IPS-15b (cell line): ENCODE results near the gene RAB3B.
"Not testable (repeated sequence)": the region's sequence is repeated elsewhere in the genome, so short reads cannot be mapped to it uniquely, and the experiment has no call there.

ENCODE experiments used
- H3K27me3 ChIP-seq: one replicate; pipeline ENCODE4 v1.6.1; 2013; ENCODE audit warnings: low read length; ENCODE audit not compliant: control insufficient read depth, insufficient read depth
- H3K36me3 ChIP-seq: one replicate; pipeline ENCODE4 v1.6.1; 2013; ENCODE audit warnings: low read length; ENCODE audit not compliant: control insufficient read depth, insufficient read depth
- H3K4me1 ChIP-seq: one replicate; pipeline ENCODE4 v1.6.1; 2013; ENCODE audit warnings: mild to moderate bottlenecking, low read length; ENCODE audit not compliant: control insufficient read depth, insufficient read depth
- H3K4me3 ChIP-seq: one replicate; pipeline ENCODE4 v1.5.1; 2013; ENCODE audit warnings: low read depth, low read length
- H3K9ac ChIP-seq: one replicate; pipeline ENCODE4 v1.6.1; 2013; ENCODE audit warnings: low read depth, mild to moderate bottlenecking, low read length
- H3K9me3 ChIP-seq: one replicate; pipeline ENCODE4 v1.6.1; 2013; ENCODE audit warnings: mild to moderate bottlenecking, low read length; ENCODE audit not compliant: control insufficient read depth, insufficient read depth

The RAB3B gene

DNA sequence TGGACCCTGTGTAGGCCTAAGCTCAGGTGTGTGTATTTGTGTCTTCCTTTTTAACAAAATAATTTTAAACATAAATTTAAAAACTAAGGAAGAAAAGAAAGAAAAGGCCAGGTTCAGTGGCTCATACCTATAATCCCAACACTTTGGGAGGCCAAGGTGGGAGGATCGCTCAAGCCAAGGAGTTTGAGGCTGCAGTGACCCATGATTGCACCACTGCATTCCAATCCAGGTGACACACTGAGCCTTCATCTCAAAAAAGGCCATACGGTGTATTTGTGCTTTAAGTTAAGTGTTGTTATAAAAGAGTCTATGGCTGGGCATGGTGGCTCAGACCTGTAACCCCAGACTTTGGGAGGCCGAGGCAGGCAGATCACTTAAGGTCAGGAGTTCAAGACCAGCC lies 8.3 kb downstream of the RAB3B start:
- Histone ChIP-seq H3K36me3 (peaks cover 4% of the 10 kb centered on the region), H3K4me1 (peaks cover 2% of the 10 kb centered on the region), H3K27me3 (no peaks in the 10 kb centered on the region), H3K9ac (no peak overlapping the region), H3K9me3 (no peaks in the 10 kb centered on the region), H3K4me3 (no peak overlapping the region)

DNA sequence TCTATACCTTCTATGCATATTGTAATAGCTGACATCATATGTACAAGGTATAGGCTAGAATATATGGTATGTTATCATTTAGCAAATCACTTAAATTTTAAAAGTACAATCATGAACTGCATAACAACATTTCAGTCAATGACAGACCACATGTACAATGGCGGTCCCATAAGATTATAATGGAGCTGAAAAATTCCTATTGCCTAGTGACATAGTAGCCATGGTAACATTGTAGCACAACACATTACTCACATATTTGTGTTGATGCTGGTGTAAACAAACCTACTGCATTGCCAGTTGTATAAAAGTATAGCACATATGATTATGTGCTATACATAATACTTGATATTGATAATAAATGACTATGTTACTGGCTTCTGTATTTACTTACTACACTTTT lies 8.9 kb downstream of the RAB3B start:
- no peaks in the 10 kb centered on the region for H3K27me3 ChIP-seq
- H3K36me3 ChIP-seq = peaks cover 7% of the 10 kb centered on the region
- H3K9ac ChIP-seq = no peak overlapping the region
- no peak overlapping the region for H3K4me3 ChIP-seq
- H3K9me3 ChIP-seq = no peaks in the 10 kb centered on the region
- no peaks in the 10 kb centered on the region for H3K4me1 ChIP-seq

DNA sequence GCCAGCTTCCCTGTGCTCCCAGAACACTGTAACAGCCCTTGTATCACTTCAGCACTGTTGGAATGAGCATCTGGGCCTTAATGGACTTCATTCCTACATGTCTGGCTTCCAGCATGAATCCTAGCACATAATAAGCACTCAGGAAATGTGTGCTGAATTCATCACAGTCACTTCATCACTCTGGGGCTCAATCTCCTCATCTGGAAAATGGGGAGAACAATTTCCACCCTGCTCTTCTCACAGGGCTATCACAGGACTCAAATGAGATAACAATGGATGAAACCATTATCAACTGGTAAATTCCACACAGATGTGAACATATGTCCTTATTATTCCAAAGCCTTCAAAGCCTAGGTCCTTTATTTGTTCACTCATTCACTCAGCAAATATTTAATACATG lies 12.4 kb downstream of the RAB3B start:
- Histone ChIP-seq H3K4me3 (no peak overlapping the region), H3K9ac (no peak overlapping the region), H3K9me3 (no peaks in the 10 kb centered on the region), H3K27me3 (no peaks in the 10 kb centered on the region), H3K36me3 (peaks cover 11% of the 10 kb centered on the region), H3K4me1 (no peaks in the 10 kb centered on the region)

DNA sequence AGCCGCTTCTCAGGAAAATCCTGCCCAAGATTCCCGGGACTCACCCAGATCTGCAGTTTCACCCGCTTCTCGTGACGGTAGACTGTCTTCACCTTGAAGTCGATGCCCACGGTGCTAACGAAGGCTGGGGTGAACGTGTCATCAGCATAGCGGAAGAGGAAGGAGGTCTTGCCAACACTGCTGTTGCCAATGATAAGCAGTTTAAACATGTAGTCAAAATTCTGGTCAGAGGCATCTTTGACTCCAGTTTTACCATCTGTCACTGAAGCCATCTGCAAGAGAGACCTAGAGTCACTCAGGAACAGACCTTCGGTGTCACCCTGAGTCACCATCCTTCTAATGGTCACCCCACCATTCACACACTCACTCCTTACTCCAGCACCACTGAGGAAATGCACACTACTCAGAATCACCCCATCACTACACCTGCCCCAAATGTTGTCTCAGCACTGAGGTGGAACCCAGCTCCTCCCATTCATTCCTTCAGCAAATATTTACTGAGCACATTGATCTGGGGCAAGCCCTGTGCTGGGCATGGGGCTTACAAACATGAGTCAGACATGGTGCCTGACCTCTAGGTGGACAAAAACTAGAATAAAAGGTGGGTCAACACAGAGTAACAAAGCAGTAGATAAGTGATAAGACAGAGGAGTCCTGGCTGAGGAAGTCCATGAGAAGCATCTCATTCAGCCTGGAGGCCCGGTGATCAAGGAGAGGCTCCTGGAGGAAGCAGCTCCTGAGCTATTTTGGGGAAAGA lies 13.5 kb downstream of the RAB3B start:
- H3K4me1 ChIP-seq = no peaks in the 10 kb centered on the region
- peaks cover 11% of the 10 kb centered on the region for H3K36me3 ChIP-seq
- H3K9me3 ChIP-seq = no peaks in the 10 kb centered on the region
- H3K27me3 ChIP-seq = no peaks in the 10 kb centered on the region
- no peak overlapping the region for H3K9ac ChIP-seq
- no peak overlapping the region for H3K4me3 ChIP-seq

DNA sequence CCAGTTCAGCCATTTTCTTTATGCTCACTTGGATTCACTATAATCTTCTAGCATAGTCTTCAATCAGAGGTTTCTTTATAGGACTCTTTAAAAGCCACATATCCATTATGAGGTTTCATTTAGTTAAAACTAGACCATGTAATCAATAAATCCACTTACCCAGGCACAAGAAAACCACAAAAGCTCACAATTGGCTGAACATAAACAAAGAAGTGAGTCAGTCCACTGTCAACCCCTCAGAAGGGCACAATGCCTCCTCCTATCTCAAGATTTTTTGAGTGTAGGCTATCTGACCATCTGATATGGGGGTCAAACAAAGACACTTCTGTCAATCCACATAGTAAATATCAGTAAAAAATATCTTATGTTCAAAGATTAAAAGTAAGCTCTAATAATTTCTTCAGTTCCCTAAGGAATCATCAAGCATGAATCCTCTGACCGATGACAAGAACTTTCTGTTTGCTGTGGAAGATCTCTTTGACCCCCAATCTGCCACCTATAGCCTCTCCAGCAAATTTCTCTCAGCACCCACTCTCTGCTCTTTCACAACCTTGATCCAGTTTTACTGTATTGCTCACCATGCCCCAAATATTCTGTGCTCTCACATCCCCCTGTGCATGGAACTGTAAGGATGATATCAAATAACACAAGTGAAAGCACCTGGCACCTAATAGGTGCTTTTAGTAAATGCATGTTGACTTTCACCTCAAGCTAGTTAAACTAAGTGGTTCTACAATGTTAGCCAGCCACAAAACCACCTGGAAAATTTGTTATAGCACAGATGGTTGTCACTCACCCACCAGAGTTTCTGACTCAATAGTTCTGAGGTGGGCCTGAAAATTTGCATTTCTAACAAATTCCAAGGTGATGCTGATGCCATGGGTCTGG lies 16.7 kb downstream of the RAB3B start:
- no peak overlapping the region for H3K9ac ChIP-seq
- no peak overlapping the region for H3K4me3 ChIP-seq
- peaks cover 15% of the 10 kb centered on the region for H3K36me3 ChIP-seq
- H3K4me1 ChIP-seq = no peaks in the 10 kb centered on the region
- H3K27me3 ChIP-seq = no peaks in the 10 kb centered on the region
- no peaks in the 10 kb centered on the region for H3K9me3 ChIP-seq

DNA sequence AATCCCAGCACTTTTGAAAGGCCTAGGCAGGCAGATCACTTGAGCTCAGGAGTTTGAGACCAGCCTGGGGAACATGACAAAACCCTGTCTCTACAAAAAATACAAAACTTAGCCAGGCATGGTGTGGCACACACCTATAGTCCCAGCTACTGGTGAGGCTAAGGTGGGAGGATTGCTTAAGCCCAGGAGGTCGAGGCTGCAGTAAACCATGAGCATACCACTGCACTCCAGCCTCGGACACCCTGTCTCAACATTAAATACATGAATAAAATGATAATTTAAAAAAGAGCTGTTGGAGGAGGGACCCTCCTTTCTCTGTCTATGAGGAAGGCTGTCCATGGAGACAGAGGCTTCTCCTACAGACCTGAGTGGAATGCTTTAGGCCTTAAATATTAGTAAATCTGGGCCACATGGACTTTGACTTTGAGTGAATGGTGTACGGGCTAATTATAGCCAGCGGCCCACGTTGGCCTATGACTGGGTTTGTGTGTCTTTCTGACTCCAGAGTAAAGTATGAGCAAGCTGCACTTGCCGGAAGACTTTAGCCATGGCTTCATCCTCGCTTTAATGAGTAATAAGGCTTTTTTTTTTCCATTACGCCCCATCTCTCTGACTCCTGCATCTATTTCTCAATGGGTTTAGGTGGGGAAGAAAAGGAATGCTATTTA lies 21.3 kb downstream of the RAB3B start:
- Histone ChIP-seq H3K9ac (no peak overlapping the region), H3K4me1 (peaks cover 4% of the 10 kb centered on the region), H3K4me3 (no peak overlapping the region), H3K27me3 (no peaks in the 10 kb centered on the region), H3K9me3 (no peaks in the 10 kb centered on the region), H3K36me3 (peaks cover 4% of the 10 kb centered on the region)

DNA sequence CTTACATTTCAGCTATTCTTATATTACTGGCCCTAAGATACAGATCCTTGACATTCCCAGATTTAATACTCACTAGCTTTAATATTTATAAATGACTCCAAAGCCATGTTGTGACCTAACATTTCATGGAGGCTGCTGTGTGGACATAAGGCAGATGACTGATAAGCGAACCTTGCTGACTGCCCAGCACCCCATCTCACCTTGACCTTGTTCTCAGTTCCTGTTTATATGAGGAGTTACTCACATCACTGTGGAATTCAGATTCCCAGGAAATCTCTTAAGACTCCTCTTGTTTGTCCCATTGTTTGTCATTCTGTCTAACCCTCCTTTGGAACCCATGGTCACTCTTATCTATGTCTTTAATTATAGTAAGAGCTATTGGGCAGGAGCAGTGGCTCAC lies 21.9 kb downstream of the RAB3B start:
- peaks cover 4% of the 10 kb centered on the region for H3K36me3 ChIP-seq
- peaks cover 10% of the 10 kb centered on the region for H3K4me1 ChIP-seq
- H3K27me3 ChIP-seq = no peaks in the 10 kb centered on the region
- H3K9ac ChIP-seq = no peak overlapping the region
- no peak overlapping the region for H3K4me3 ChIP-seq
- no peaks in the 10 kb centered on the region for H3K9me3 ChIP-seq

DNA sequence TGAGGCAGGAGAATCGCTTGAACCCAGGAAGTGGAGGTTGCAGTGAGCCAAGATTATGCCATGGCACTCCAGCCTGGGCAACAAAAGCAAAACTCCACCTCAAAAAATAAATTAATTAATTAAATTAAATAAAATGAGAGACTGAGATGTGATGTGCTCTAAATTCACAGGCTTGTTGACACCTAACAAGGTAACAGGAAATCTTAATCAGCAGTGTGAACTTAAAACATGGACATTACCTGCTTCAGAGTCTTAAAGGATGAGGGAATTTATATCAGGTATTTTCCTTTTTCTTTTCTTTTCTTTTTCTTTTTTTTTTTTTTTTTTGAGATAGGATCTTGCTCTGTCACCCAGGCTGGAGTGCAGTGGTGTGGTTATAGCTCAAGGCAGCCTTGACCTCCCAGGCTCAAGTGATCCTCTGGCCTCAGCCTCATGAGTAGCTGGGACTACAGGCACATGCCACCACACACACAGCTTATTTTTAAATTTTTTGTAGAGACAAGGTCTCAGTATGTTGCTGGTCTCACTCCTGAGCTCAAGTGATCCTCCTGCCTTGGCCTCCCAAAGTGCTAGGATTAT lies 23.2 kb downstream of the RAB3B start:
- not testable (repeated sequence) for H3K9ac ChIP-seq, H3K27me3 ChIP-seq, H3K4me3 ChIP-seq, H3K9me3 ChIP-seq, H3K36me3 ChIP-seq
- H3K4me1 ChIP-seq = peaks cover 12% of the 10 kb centered on the region

DNA sequence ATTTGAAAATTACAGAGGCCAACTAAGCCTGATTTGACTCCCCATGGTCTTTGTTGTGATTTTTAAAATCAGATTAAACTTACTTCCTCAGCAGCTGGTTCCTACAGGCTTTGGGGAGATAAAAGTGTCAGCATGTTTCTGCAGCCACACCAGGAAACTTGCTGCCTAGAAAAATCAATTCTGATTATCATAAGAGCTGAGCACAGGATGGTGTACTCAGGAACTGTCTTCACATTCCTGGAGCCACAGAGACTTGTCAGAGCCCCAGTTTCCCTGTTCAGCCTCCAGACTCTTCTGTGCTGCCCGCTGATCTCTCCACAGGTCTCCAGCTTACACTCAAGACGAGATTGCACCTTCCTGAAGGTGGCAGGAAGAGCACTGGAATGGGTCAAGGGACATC lies 23.9 kb downstream of the RAB3B start:
- peaks cover 12% of the 10 kb centered on the region for H3K4me1 ChIP-seq
- no peaks in the 10 kb centered on the region for H3K9me3 ChIP-seq
- no peak overlapping the region for H3K9ac ChIP-seq
- H3K27me3 ChIP-seq = no peaks in the 10 kb centered on the region
- no peak overlapping the region for H3K4me3 ChIP-seq
- peaks cover under 1% of the 10 kb centered on the region for H3K36me3 ChIP-seq

DNA sequence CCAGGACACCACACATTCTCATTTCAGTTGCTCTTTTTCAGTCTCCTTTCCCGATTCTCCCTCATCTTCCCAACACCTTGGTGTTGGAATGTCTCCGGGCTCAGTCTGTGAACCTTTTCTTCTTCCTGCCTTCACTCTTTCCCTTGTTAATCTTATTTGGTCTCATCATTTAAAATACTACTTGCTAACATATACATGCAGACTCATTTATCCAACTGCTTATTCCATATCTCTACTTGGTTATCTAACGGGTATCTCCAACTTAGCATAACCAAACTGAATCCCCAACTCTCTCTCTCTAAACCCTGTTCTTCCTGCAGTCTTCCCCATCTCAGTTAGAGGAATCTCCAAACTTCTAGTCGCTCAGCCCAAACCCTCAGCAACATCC lies 26.2 kb downstream of the RAB3B start:
- Histone ChIP-seq H3K4me3 (no peak overlapping the region), H3K27me3 (no peaks in the 10 kb centered on the region), H3K4me1 (peaks cover 12% of the 10 kb centered on the region), H3K36me3 (peaks cover 4% of the 10 kb centered on the region), H3K9me3 (no peaks in the 10 kb centered on the region), H3K9ac (no peak overlapping the region)

DNA sequence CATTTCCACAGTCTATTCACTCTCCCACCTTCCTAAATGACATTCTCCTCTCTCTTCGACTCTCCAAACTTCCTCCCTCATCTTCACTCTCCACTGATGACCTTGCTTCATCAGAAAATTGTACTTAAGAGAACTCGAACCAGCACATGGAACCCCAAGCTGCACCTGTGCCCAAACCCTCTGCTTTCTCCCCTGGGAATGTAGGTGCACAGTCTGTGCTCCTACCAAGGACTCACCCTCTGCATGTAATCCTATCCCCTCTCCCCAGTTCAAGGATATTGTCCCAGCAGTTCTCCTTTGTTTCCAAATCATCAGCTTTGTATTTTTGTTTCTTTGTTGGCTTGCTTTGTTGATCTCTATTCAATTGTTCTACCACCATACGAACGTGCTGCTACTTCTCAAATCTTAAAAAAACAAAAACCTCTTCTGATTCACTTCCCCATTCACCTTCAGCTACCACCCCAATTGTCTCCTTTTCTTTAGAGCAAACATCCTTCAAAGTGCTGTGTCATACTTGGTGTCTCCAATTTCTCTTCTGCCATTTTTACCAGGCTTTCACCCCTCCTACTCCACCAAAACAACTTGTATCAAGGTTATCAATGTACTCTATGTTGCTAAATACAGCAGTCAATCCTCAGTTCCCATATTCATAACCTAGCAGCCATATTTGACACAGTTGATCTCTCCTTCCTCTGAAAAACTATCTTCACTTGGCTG lies 26.8 kb downstream of the RAB3B start:
- Histone ChIP-seq H3K27me3 (no peaks in the 10 kb centered on the region), H3K36me3 (peaks cover 4% of the 10 kb centered on the region), H3K9me3 (no peaks in the 10 kb centered on the region), H3K4me3 (no peak overlapping the region), H3K9ac (no peak overlapping the region), H3K4me1 (peaks cover 12% of the 10 kb centered on the region)
